Adipocyte (in vitro differentiated cells): Measurements from ENCODE around the gene HBE1.
"Not testable (repeated sequence)": the region's sequence is repeated elsewhere in the genome, so short reads cannot be mapped to it uniquely, and the experiment has no call there.

Source experiments
- DNase-seq: peaks from one replicate; pipeline ENCODE4 v3.0.0-alpha.2; 2015; ENCODE audit warnings: low read depth
- H3K27me3 ChIP-seq: replicated peaks from 2 replicates; pipeline ENCODE4 v1.7.0; 2013; ENCODE audit warnings: mild to moderate bottlenecking, low read length, moderate library complexity; ENCODE audit not compliant: control insufficient read depth, insufficient read depth
- H3K36me3 ChIP-seq: 2 replicates; pipeline ENCODE4 v1.7.0; 2013; ENCODE audit warnings: low read length, mild to moderate bottlenecking, moderate library complexity; ENCODE audit not compliant: control insufficient read depth, insufficient read depth, severe bottlenecking
- H3K4me1 ChIP-seq: 2 replicates; pipeline ENCODE4 v1.7.0; 2013; ENCODE audit warnings: mild to moderate bottlenecking, low read length, moderate library complexity; ENCODE audit not compliant: control insufficient read depth, insufficient read depth
- H3K4me3 ChIP-seq: 2 replicates; pipeline ENCODE4 v1.7.0; 2013; ENCODE audit warnings: mild to moderate bottlenecking, low read length, moderate library complexity
- H3K9ac ChIP-seq: 2 replicates; pipeline ENCODE4 v1.7.0; 2013; ENCODE audit warnings: mild to moderate bottlenecking, low read length, moderate library complexity
- H3K9me3 ChIP-seq: 2 replicates; pipeline ENCODE4 v1.7.0; 2013; ENCODE audit warnings: mild to moderate bottlenecking, low read length, moderate library complexity; ENCODE audit not compliant: control insufficient read depth

The HBE1 gene

DNA sequence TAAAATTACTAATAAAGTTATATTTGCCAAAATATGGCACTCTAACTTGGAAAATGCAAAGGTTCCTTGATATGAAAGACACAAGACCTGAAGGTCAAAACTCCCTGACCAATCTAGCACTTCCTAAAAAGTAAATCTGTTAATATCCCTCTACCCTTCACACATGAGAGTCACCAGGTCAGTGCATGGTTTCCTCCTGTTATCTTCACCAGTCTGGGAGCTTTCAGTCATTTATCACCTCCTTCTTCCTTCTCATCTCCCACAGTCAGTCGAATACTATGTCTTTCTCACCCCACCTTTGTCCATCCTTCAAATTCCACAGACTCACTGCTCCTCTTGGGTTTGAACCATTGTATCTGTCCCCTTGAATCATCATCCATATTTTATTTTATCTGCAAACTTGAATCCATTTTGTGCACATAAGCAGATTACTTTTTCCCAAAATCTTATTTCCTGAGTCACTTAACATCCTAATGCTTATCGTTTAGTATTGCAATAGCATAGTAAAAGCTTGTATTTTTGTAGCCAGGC, 2.6 kb downstream of the HBE1 start:
- no peak overlapping the region for H3K9ac ChIP-seq
- no peaks in the 10 kb centered on the region for H3K4me1 ChIP-seq
- no peak for DNase-seq
- H3K4me3 ChIP-seq: no peak overlapping the region
- H3K36me3 ChIP-seq: no peaks in the 10 kb centered on the region
- no peaks in the 10 kb centered on the region for H3K9me3 ChIP-seq
- H3K27me3 ChIP-seq: no peaks in the 10 kb centered on the region

DNA sequence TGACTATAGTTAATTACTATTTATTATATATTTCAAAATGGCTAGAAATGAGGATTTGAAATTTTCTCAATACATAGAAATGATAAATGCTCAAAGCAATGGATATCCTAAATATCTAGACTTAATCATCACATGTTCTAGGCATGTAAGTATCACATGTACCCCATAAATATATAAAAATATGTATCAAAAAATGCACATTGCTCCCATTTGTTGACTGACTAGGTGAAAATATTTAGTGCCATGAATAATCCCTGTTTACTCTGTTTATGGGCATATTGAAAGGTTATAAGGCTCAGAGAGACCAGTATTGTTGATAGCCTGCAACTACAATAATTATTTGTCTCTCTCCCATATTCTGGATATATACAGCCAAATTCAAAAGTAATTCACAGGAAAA, 3.1 kb downstream of the HBE1 start:
- Histone ChIP-seq H3K36me3 (no peaks in the 10 kb centered on the region), H3K4me1 (no peaks in the 10 kb centered on the region), H3K9ac (no peak overlapping the region), H3K9me3 (no peaks in the 10 kb centered on the region), H3K27me3 (no peaks in the 10 kb centered on the region), H3K4me3 (no peak overlapping the region)
- DNase-seq: no peak

DNA sequence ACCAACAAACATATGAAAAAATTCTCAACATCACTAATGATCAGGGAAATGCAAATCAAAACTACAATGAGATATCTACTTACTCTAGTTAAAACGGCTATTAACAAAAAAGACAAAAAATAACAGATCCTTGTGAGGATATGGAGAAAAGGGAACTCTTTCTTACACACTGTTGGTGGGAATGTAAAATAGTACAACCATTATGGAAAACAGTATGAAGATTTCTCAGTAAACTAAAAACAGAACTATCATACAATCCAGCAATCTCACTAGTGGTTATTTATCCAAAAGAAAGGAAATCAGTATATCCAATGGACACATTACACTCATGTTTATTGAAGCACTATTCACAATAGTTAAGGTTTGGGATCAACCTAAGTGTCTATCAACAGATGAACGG, 3.9 kb downstream of the HBE1 start:
- H3K4me1 ChIP-seq: no peaks in the 10 kb centered on the region
- no peak overlapping the region for H3K4me3 ChIP-seq
- H3K27me3 ChIP-seq: no peaks in the 10 kb centered on the region
- H3K9ac ChIP-seq: no peak overlapping the region
- no peaks in the 10 kb centered on the region for H3K36me3 ChIP-seq
- no peak for DNase-seq
- no peaks in the 10 kb centered on the region for H3K9me3 ChIP-seq

DNA sequence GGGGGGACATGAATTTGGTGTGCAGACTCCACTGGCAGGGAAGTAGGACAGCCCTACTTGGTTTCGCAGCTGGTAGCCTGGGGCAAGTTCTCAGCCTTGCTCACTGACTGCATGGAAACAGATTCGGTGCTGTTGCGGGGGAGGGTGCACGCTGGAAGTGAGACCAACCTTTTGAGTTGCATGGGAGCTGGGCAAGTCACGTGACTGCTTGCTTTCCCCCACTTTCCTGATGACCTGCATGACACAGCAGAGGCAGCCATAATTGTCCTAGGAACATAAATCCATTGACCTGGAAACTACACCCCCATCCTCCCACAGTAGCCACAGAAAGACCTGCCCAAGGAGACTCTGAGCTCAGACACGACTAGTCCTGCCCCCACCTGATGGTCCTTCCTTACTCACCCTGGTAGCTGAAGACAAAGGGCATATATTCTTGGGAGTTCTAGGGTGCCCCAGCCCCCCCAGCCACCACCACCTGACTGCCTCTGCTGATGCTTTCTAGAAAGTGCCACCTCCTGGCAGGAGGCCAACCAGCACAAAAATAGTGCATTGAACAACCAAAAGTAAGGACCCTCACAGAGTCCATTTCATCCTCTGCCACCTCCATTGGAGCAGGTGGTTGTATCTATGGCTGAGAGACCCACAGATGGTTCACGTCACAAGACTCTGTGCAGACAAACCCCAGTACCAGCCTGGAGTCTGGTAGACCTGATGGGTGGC, 11.0 kb downstream of the HBE1 start:
- no peaks in the 10 kb centered on the region for H3K36me3 ChIP-seq
- DNase-seq: no peak
- H3K9ac ChIP-seq: no peak overlapping the region
- H3K9me3 ChIP-seq: peaks cover 3% of the 10 kb centered on the region
- H3K4me1 ChIP-seq: peaks cover 8% of the 10 kb centered on the region
- H3K4me3 ChIP-seq: no peak overlapping the region
- H3K27me3 ChIP-seq: no peaks in the 10 kb centered on the region

DNA sequence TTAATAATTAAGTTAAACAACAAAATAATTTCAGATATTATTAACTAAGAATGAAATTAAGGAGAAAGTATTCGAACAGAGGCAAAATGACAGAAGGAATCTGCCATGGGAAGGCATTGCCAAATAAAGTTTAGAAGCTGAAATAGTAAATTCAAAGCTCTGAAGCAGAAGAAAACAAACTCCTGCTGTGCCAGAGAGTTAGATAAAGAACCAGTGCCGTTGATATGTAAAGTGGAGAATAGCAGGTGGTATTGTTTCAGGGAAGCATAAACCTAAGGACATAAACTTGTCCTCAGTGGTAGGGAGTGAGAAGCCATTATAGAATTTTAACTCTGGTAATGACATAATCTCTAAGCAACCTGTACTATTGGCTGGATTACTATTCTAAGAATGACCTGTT, 12.4 kb downstream of the HBE1 start:
- Histone ChIP-seq H3K4me1 (peaks cover 8% of the 10 kb centered on the region), H3K9ac (no peak overlapping the region), H3K9me3 (peaks cover 3% of the 10 kb centered on the region), H3K4me3 (no peak overlapping the region), H3K27me3 (peaks cover 8% of the 10 kb centered on the region), H3K36me3 (no peaks in the 10 kb centered on the region)
- no peak for DNase-seq

DNA sequence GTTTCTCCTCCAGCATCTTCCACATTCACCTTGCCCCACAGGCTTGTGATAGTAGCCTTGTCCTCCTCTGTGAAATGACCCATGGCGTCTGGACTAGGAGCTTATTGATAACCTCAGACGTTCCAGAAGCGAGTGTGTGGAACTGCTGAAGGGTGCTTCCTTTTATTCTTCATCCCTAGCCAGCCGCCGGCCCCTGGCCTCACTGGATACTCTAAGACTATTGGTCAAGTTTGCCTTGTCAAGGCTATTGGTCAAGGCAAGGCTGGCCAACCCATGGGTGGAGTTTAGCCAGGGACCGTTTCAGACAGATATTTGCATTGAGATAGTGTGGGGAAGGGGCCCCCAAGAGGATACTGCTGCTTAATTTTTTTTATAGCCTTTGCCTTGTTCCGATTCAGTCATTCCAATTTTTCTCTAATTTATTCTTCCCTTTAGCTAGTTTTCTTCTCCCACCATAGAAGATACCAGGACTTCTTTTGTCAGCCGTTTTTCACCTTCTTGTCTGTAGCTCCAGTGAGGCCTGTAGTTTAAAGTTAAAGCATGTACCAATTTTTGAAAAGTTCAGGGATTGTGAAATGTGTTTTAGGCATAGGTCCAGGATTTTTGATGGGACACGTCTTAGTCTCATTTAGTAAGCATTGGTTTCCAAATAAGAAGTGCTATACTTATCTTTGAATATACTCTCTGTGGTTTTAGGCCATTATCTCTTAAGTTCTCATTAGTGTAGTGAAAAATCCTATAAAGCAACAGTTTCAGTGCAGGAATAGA, 14.9 kb downstream of the HBE1 start, which contains the start of gene HBG2:
Gene HBG2, minus strand, starts transcription at position 136 of the 768 bp plus-strand sequence. Its CDS starts 53 bp downstream, at position 83.
- DNase-seq: peak; percentile 69
- not testable (repeated sequence) for H3K9ac ChIP-seq, H3K4me1 ChIP-seq, H3K4me3 ChIP-seq, H3K36me3 ChIP-seq, H3K9me3 ChIP-seq
- H3K27me3 ChIP-seq: peaks cover 13% of the 10 kb centered on the region

DNA sequence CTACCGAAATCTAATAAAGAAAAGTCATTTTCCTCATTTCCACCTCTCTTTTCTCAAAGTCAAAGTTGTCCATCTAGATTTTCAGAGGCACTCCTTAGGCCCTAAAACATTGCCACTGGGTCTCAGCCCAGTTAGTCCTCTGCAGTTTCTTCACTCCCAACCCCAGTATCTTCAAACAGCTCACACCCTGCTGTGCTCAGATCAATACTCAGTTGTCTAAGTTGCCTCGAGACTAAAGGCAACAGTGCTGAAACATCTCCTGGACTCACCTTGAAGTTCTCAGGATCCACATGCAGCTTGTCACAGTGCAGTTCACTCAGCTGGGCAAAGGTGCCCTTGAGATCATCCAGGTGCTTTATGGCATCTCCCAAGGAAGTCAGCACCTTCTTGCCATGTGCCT, 15.7 kb downstream of the HBE1 start:
- not testable (repeated sequence) for H3K9ac ChIP-seq, H3K36me3 ChIP-seq, H3K9me3 ChIP-seq, DNase-seq, H3K4me3 ChIP-seq, H3K4me1 ChIP-seq
- H3K27me3 ChIP-seq: peaks cover 13% of the 10 kb centered on the region

DNA sequence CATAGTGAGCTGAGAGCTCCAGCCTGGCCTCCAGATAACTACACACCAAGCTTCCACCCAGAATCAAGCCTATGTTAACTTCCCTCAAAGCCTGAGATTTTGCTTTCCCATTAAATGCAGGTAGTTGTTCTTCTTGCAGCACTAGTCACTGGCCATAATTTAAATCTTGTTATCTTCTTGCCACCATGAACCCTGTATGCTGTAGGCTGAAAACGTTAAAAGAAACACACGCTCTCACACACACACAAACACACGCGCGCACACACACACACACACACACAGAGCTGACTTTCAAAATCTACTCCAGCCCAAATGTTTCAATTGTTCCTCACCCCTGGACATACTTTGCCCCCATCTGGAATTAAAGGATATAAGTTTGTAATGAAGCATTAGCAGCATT, 16.3 kb downstream of the HBE1 start:
- H3K27me3 ChIP-seq: peaks cover 13% of the 10 kb centered on the region
- not testable (repeated sequence) for H3K4me3 ChIP-seq, H3K9me3 ChIP-seq, H3K36me3 ChIP-seq, DNase-seq, H3K9ac ChIP-seq, H3K4me1 ChIP-seq

DNA sequence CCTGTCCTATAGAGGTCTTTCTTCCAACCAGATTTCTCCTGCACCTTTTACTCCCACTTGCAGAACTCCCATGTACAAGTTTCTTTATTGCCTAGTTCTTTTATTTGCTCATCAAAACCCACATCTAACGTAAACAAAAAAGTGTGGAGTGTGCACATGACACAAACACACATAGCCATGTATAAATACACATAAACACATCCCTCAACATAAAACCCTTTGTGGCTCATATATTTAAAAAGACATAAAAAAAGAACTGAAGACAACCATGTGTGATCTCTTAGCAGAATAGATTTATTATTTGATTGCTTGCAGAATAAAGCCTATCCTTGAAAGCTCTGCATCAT, 16.9 kb downstream of the HBE1 start:
- peaks cover 13% of the 10 kb centered on the region for H3K27me3 ChIP-seq
- peaks cover 8% of the 10 kb centered on the region for H3K4me1 ChIP-seq
- no peaks in the 10 kb centered on the region for H3K9me3 ChIP-seq
- no peak overlapping the region for H3K9ac ChIP-seq
- no peak for DNase-seq
- no peak overlapping the region for H3K4me3 ChIP-seq
- no peaks in the 10 kb centered on the region for H3K36me3 ChIP-seq

DNA sequence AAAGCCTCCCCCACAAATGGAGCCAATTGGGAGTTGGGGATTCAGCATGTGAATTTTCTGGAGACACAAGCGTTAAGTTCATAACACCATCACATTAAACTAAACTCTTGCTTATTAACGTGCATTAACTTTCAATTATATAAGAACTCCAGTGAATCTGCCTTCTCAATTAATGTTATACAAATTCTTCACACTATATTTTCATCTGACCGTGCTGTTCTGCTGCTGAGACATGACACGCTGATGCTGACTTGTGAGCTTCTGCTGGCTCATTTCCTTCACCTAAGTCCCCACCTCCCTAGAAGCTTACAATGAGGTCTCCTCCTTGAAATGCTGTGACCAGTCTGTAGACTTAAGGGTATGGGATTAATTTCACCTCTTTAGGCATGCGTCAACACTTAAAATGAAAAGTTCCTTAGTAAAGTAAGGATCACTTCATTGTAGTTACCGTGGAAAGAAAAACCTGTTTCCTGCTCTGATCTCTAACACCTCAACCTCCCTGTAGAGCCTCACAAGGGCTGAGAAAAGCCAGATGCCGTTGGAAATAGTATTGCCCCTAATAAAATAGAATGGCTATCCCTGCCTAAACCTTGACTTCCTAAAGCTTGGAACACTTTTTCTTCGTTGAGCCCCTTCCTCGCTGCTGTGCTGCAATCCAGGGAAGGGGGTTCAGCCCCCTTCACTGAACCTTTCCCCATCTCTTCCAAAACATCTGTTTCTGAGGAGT, 17.4 kb downstream of the HBE1 start:
- Histone ChIP-seq H3K4me3 (no peak overlapping the region), H3K9me3 (no peaks in the 10 kb centered on the region), H3K9ac (no peak overlapping the region), H3K4me1 (peaks cover 8% of the 10 kb centered on the region), H3K36me3 (no peaks in the 10 kb centered on the region), H3K27me3 (peaks cover 13% of the 10 kb centered on the region)
- no peak for DNase-seq

DNA sequence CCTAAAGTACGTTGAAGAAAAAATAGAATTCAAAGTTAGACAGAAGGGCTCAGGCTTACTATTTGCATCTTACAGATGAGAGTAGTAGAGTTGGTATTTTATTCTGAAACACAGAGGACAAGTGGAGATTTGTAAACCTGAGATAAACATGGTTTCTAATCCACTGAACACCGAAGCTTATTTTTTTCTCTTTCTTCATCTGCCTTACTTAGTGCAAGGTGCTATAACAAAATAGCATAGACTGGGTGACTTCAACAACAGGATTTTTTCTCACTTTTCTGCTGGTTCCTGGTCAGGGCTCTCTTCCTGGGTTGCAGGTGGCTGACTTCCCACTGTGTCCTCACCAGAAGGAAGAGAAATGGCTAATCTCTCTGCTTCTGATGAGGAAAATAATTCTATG, 18.0 kb downstream of the HBE1 start:
- no peaks in the 10 kb centered on the region for H3K9me3 ChIP-seq
- peaks cover 13% of the 10 kb centered on the region for H3K27me3 ChIP-seq
- H3K4me1 ChIP-seq: peaks cover 8% of the 10 kb centered on the region
- no peak overlapping the region for H3K9ac ChIP-seq
- no peaks in the 10 kb centered on the region for H3K36me3 ChIP-seq
- H3K4me3 ChIP-seq: no peak overlapping the region
- DNase-seq: no peak
